GM18498 (cell line): Measurements from ENCODE around the gene RPS14.
"Not testable (repeated sequence)": the region's sequence is repeated elsewhere in the genome, so short reads cannot be mapped to it uniquely, and the experiment has no call there.

ENCODE experiments used
- ATAC-seq: cut with Tn5 transposase; IDR thresholded peaks from one replicate; pipeline ENCODE4 v1.9.1; 2021; ENCODE audit warnings: mild to moderate bottlenecking, moderate library complexity; ENCODE audit not compliant: unreplicated experiment

The RPS14 gene

GRCh38 chr5:150419630-150420270 lies 29.8 kb downstream of the RPS14 start:
- peak; percentile 59 for ATAC-seq

GRCh38 chr5:150413902-150414790 lies 35.4 kb downstream of the RPS14 start:
- ATAC-seq, result not testable (repeated sequence)

- no peak for ATAC-seq
Observed at GRCh38 chr5:150413176-150413901, 36.2 kb downstream of the RPS14 start.

GRCh38 chr5:150412319-150413175 lies 37.0 kb downstream of the RPS14 start, which contains the start of gene CD74:
CD74 (minus strand) TSS chr5:150412910; CDS start chr5:150412749, 161 bp downstream.
- peak; percentile 76 for ATAC-seq

- ATAC-seq, result no peak
Observed at GRCh38 chr5:150411245-150411979, 38.1 kb downstream of the RPS14 start.

- ATAC-seq, result no peak
Observed at GRCh38 chr5:150410524-150411244, 38.9 kb downstream of the RPS14 start.

- peak; percentile 25 for ATAC-seq
Observed at GRCh38 chr5:150409638-150410523, 39.7 kb downstream of the RPS14 start.

- no peak for ATAC-seq
Observed at GRCh38 chr5:150408231-150408943, 41.2 kb downstream of the RPS14 start.

- no peak for ATAC-seq
Observed at GRCh38 chr5:150407096-150407720, 42.3 kb downstream of the RPS14 start.

- no peak for ATAC-seq
Observed at GRCh38 chr5:150406723-150407095, 42.8 kb downstream of the RPS14 start.

GRCh38 chr5:150406103-150406722 lies 43.3 kb downstream of the RPS14 start:
- ATAC-seq, result no peak

- ATAC-seq, result no peak
Observed at GRCh38 chr5:150404941-150405816, 44.4 kb downstream of the RPS14 start.

GRCh38 chr5:150404535-150404934 lies 45.0 kb downstream of the RPS14 start:
- ATAC-seq, result no peak

- ATAC-seq, result no peak
Observed at GRCh38 chr5:150404121-150404520, 45.4 kb downstream of the RPS14 start.

GRCh38 chr5:150402901-150403342 lies 46.6 kb downstream of the RPS14 start:
- ATAC-seq, result no peak
